Esophagus muscularis mucosa (tissue), 4 donors: ENCODE measurements around the gene ATP6V0E1. TPM values are rescaled to one million over a fixed set of nuclear protein-coding genes. Genes with fewer than 3 reads are reported as not detected.

ENCODE experiments used
- DNase-seq: peaks from one replicate; pipeline ENCODE4 v3.0.0-alpha.2; 2017; ENCODE audit errors: extremely low spot score
- H3K27ac ChIP-seq, 4 donors: fragments of 200-600 bp; sonication (generic); replicated peaks in 1 of 4; 1 replicate in 3 of 4; 2 replicates in 1 of 4; pipeline ENCODE4 v1.5.1; 2016 to 2019; ENCODE audit warnings: mild to moderate bottlenecking in 1 of 4
- H3K27me3 ChIP-seq, 4 donors: fragments of 200-600 bp; sonication (generic); one replicate each; pipeline versions ENCODE4 v1.5.1 to v1.6.0; 2016 to 2019
- H3K36me3 ChIP-seq, 4 donors: fragments of 200-600 bp; sonication (generic); one replicate each; pipeline ENCODE4 v1.5.1; 2016 to 2019
- H3K4me1 ChIP-seq, 4 donors: fragments of 200-600 bp; sonication (generic); one replicate each; pipeline ENCODE4 v1.5.1; 2016 to 2019
- H3K4me3 ChIP-seq, 4 donors: fragments of 200-600 bp; sonication (generic); 1 replicate in 2 of 4; 2 replicates in 2 of 4; pipeline ENCODE4 v1.5.1; 2016 to 2019; ENCODE audit warnings: mild to moderate bottlenecking in 4 of 4, moderate library complexity in 1 of 4
- H3K9me3 ChIP-seq, 4 donors: fragments of 200-600 bp; sonication (generic); 1 replicate in 3 of 4; 2 replicates in 1 of 4; pipeline ENCODE4 v1.5.1; 2016 to 2019
- CTCF ChIP-seq, 3 experiments: fragments of 200-600 bp in 2 of 3; fragments of 450-650 bp in 1 of 3; sonication (generic) in 2 of 3; IDR thresholded peaks; one replicate each; pipeline ENCODE4 v1.5.1; 2017 to 2019; ENCODE audit warnings: antibody characterized with exemption in 3 of 3, mild to moderate bottlenecking in 2 of 3, moderate library complexity in 1 of 3
- EP300 ChIP-seq: sonication (generic); formaldehyde crosslinking; IDR thresholded peaks from one replicate; pipeline ENCODE4 v1.6.1; 2017; ENCODE audit warnings: antibody characterized with exemption
- POLR2A ChIP-seq: fragments of 450-650 bp; IDR thresholded peaks from one replicate; pipeline ENCODE4 v1.6.1; 2017; ENCODE audit warnings: antibody characterized with exemption, moderate library complexity, mild to moderate bottlenecking, low read depth
- POLR2AphosphoS5 ChIP-seq, 2 donors: sonication (generic); formaldehyde crosslinking; IDR thresholded peaks; one replicate each; pipeline ENCODE4 v1.6.1; 2017; ENCODE audit warnings: antibody characterized with exemption in 2 of 2
- WGBS: methylation state at CpG from one replicate; pipeline ENCODE4 v1.1.5; 2018; 5-methylcytosine and 5-hydroxymethylcytosine counted together
- intact Hi-C: fragments of 100-400 bp; cut with DNase I; formaldehyde crosslinking; loops from one replicate; pipeline ENCODE4 v1.15.1; 2023
- total RNA-seq, 4 donors: library from RNA; depleted of rRNA; stranded (reverse); fragments of >200 nt; gene quantifications; one replicate each; pipeline versions ENCODE4 v1.1.0 to v1.2.1, GENCODE V29; 2016

ATP6V0E1 gene
- total RNA-seq, 4 donors from 2014 or later: 106 to 210 (median 133) TPM

- 75% methylated on average over 8 of the region's 8 CpGs for WGBS
These were observed 28.8 kb upstream of the ATP6V0E1 start for GRCh38 chr5:172954751-172955159.

GRCh38 chr5:172956228-172956627 lies 27.3 kb upstream of the ATP6V0E1 start:
- H3K4me1 ChIP-seq: peaks cover 18 to 80% (median 40%) of the 10 kb centered on the region in 4 donors
- intact Hi-C loops: no loop called here
- TF ChIP-seq POLR2A (no peak), EP300 (no peak)
- H3K27ac ChIP-seq: peak overlapping the region in 3 of 4 donors; percentile 68 to 79 (median 73)
- no peak overlapping the region for H3K4me3 ChIP-seq
- 85% methylated on average over 3 of the region's 3 CpGs for WGBS
- no peaks in the 10 kb centered on the region for H3K27me3 ChIP-seq
- H3K36me3 ChIP-seq: peaks cover 0 to 13% (median 7%) of the 10 kb centered on the region in 4 donors
- DNase-seq: no peak
- H3K9me3 ChIP-seq: no peaks in the 10 kb centered on the region

More at GRCh38 chr5:172954751-172955159, 28.8 kb upstream of the ATP6V0E1 start:
- Histone ChIP-seq H3K9me3 (no peaks in the 10 kb centered on the region), H3K27ac (peak overlapping the region; percentile 55 to 79 (median 70)), H3K36me3 (peaks cover 0 to 23% (median 16%) of the 10 kb centered on the region in 4 donors), H3K4me1 (peaks cover 10 to 70% (median 25%) of the 10 kb centered on the region in 4 donors), H3K27me3 (no peaks in the 10 kb centered on the region), H3K4me3 (no peak overlapping the region)
- no peak for TF ChIP-seq EP300
- TF ChIP-seq POLR2A: no peak
- TF ChIP-seq CTCF (IDR thresholded peaks at IDR 0.05): no peak
- no peak for TF ChIP-seq POLR2AphosphoS5 (IDR thresholded peaks at IDR 0.05)
- intact Hi-C loops: no loop called here
- DNase-seq: no peak

- H3K9me3 ChIP-seq: no peaks in the 10 kb centered on the region
- 73% methylated on average over 4 of the region's 4 CpGs for WGBS
- peaks cover 0 to 13% (median 6%) of the 10 kb centered on the region in 4 donors for H3K36me3 ChIP-seq
- H3K27me3 ChIP-seq: no peaks in the 10 kb centered on the region
- H3K27ac ChIP-seq: peak overlapping the region in 3 of 4 donors; percentile 18 to 25 (median 24)
- no peak for DNase-seq
- TF ChIP-seq POLR2AphosphoS5 (IDR thresholded peaks at IDR 0.05): no peak
- no peak for TF ChIP-seq EP300
- no peak for TF ChIP-seq CTCF (IDR thresholded peaks at IDR 0.05)
- TF ChIP-seq POLR2A: no peak
- peaks cover 12 to 73% (median 39%) of the 10 kb centered on the region in 4 donors for H3K4me1 ChIP-seq
- no peak overlapping the region for H3K4me3 ChIP-seq
- intact Hi-C loops: no loop called here
These were observed 26.6 kb upstream of the ATP6V0E1 start for GRCh38 chr5:172956936-172957335.

GRCh38 chr5:172957458-172957857 lies 26.1 kb upstream of the ATP6V0E1 start:
- intact Hi-C loops: no loop called here
- Histone ChIP-seq H3K27ac (peak overlapping the region in 3 of 4 donors; percentile 18 to 25 (median 24)), H3K9me3 (no peaks in the 10 kb centered on the region), H3K4me1 (peaks cover 8 to 68% (median 37%) of the 10 kb centered on the region in 4 donors), H3K27me3 (no peaks in the 10 kb centered on the region), H3K36me3 (peaks cover 0 to 15% (median 11%) of the 10 kb centered on the region in 4 donors), H3K4me3 (no peak overlapping the region)
- no peak for DNase-seq
- TF ChIP-seq CTCF (IDR thresholded peaks at IDR 0.05) (no peak), POLR2A (no peak), EP300 (no peak), POLR2AphosphoS5 (IDR thresholded peaks at IDR 0.05) (no peak)
- 66% methylated on average over 5 of the region's 5 CpGs for WGBS

- WGBS: 4% methylated on average over 37 of the region's 54 CpGs
- no peak for TF ChIP-seq EP300
- no peak for TF ChIP-seq POLR2AphosphoS5 (IDR thresholded peaks at IDR 0.05)
- TF ChIP-seq POLR2A: no peak
- TF ChIP-seq CTCF (IDR thresholded peaks at IDR 0.05): no peak
- no peaks in the 10 kb centered on the region for H3K9me3 ChIP-seq
- peak overlapping the region; percentile 74 to 89 (median 78) for H3K4me3 ChIP-seq
- peaks cover 0 to 23% (median 13%) of the 10 kb centered on the region in 4 donors for H3K36me3 ChIP-seq
- H3K27me3 ChIP-seq: no peaks in the 10 kb centered on the region
- H3K4me1 ChIP-seq: peaks cover 8 to 59% (median 37%) of the 10 kb centered on the region in 4 donors
- H3K27ac ChIP-seq: peak overlapping the region; percentile 82 to 87 (median 84)
- DNase-seq: no peak
- intact Hi-C loops: no loop called here
These were observed 25.1 kb upstream of the ATP6V0E1 start for GRCh38 chr5:172958331-172959046.
